GM12865 (cell line): ENCODE data around the gene USF2.

Experiments
- DNase-seq: peaks from one replicate; pipeline ENCODE4 v3.0.0; 2010; ENCODE audit warnings: low read depth
- H3K4me3 ChIP-seq: 2 replicates; pipeline ENCODE4 v1.5.1; 2011; ENCODE audit warnings: mild to moderate bottlenecking, low read depth, low read length, control low read depth
- TF ChIP-seq, protein P1 (sequence below): IDR thresholded peaks from 2 replicates; pipeline ENCODE4 v1.5.1; 2011; ENCODE audit warnings: low read length, control low read depth, low read depth, inconsistent platforms; ENCODE audit not compliant: insufficient read depth; ENCODE audit errors: missing control alignments

Gene USF2

GRCh38 chr19:35327642-35328041, 58.9 kb downstream of the USF2 start:
- TF ChIP-seq, protein P1, sequence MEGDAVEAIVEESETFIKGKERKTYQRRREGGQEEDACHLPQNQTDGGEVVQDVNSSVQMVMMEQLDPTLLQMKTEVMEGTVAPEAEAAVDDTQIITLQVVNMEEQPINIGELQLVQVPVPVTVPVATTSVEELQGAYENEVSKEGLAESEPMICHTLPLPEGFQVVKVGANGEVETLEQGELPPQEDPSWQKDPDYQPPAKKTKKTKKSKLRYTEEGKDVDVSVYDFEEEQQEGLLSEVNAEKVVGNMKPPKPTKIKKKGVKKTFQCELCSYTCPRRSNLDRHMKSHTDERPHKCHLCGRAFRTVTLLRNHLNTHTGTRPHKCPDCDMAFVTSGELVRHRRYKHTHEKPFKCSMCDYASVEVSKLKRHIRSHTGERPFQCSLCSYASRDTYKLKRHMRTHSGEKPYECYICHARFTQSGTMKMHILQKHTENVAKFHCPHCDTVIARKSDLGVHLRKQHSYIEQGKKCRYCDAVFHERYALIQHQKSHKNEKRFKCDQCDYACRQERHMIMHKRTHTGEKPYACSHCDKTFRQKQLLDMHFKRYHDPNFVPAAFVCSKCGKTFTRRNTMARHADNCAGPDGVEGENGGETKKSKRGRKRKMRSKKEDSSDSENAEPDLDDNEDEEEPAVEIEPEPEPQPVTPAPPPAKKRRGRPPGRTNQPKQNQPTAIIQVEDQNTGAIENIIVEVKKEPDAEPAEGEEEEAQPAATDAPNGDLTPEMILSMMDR = peak; percentile 25
- no peak overlapping the region for H3K4me3 ChIP-seq
- no peak for DNase-seq

- TF ChIP-seq, protein P1 = no peak
- peak; percentile 81 for DNase-seq
- H3K4me3 ChIP-seq = peak within 1 kb of the TSS; percentile 69
These were observed 60.1 kb downstream of the USF2 start, which contains the start of gene CD22 for GRCh38 chr19:35328851-35329285. Gene CD22, plus strand, starts transcription at chr19:35329187. Its CDS starts 2,854 bp downstream, at chr19:35332041.

DNA sequence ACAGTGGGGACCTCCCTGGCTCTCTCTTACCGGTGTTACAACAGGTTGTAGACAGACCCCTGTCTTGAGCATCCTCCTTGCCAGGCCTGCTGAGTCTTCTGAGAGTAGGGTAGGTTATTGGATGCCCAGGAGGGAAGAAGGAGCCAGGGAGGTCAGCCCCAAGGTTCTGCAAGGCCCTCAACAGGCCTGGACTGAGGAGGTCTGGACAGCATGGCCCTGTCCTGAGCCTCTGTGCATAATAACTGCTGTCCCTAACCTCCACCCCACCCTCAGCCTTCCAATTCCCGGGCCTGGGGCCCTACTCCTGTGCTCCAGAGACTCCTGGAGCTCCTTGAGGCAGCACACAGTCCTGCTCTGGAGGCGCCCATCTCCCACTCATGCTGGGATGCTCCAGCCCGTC, 60.6 kb downstream of the USF2 start:
- no peak for DNase-seq
- TF ChIP-seq, protein P1 = no peak
- H3K4me3 ChIP-seq = peak overlapping the region; percentile 69
